ENCODE data around the gene SH3BGRL2.

The SH3BGRL2 gene

GRCh38 chr6:79627422-79627821, 3.7 kb upstream of the SH3BGRL2 start (continued):
- TF ChIP-seq PRDM2 (tag by site-specific recombination; IDR thresholded peaks at IDR 0.05; ENCODE audit: borderline replicate concordance) (no peak), SP7 (tag by site-specific recombination; IDR thresholded peaks at IDR 0.05) (no peak), ZNF112 (tag by site-specific recombination; IDR thresholded peaks at IDR 0.05) (no peak), ZNF114 (tag by site-specific recombination; IDR thresholded peaks at IDR 0.05) (no peak), MYNN (tag by site-specific recombination; IDR thresholded peaks at IDR 0.05; ENCODE audit: borderline replicate concordance) (no peak)

- Histone ChIP-seq H3K4me3 (ENCODE audit: low read depth, low read length) (no peak overlapping the region), H3K27ac (ENCODE audit: extremely low read depth, low read depth, low read length) (no peak overlapping the region), H3K4me1 (ENCODE audit: control insufficient read depth, insufficient read depth, low read length) (no peaks in the 10 kb centered on the region), H3K36me3 (ENCODE audit: control insufficient read depth in 2 of 2, insufficient read depth in 1 of 2, low read length in 2 of 2) (no peaks in the 10 kb centered on the region), H3K9me3 (ENCODE audit: control insufficient read depth, insufficient read depth, low read depth, low read length) (no peaks in the 10 kb centered on the region)
- POLR2A ChIA-PET = interaction anchor here (1.0 kb wide), 1 partner anchor 91 kb away, joined by 3 read pairs; the partner anchor contains the start of gene LCA5
- TF ChIP-seq HOXC10 (CRISPR knock-in tag; IDR thresholded peaks at IDR 0.05) (no peak), ZNF121 (tag by site-specific recombination; IDR thresholded peaks at IDR 0.05) (no peak), ZNF184 (tag by site-specific recombination; IDR thresholded peaks at IDR 0.05) (no peak), ZBTB26 (tag by site-specific recombination; optimal IDR thresholded peaks at IDR 0.05) (no peak)
- CTCF ChIA-PET = interaction anchor here (0.6 to 0.8 kb wide), 2 partner anchors 65 to 204 kb away, joined by 3 to 4 read pairs; no protein-coding TSS in a partner anchor
Observed at GRCh38 chr6:79628466-79629288, 2.5 kb upstream of the SH3BGRL2 start.

- Histone ChIP-seq H3K9me3 (ENCODE audit: control insufficient read depth, insufficient read depth, low read depth, low read length) (no peaks in the 10 kb centered on the region), H3K4me1 (ENCODE audit: control insufficient read depth, insufficient read depth, low read length) (peaks cover 4% of the 10 kb centered on the region), H3K27ac (ENCODE audit: extremely low read depth, low read depth, low read length) (no peak overlapping the region; the same call in 1 of the 2 replicates), H3K36me3 (ENCODE audit: control insufficient read depth in 2 of 2, insufficient read depth in 1 of 2, low read length in 2 of 2) (no peaks in the 10 kb centered on the region), H3K4me3 (ENCODE audit: low read depth, low read length) (peak overlapping the region; percentile 77)
- no peak for TF ChIP-seq GLIS1 (tag by site-specific recombination; IDR thresholded peaks at IDR 0.05)
- no peak for TF ChIP-seq ZNF362 (tag by site-specific recombination; IDR thresholded peaks at IDR 0.05)
- no peak for TF ChIP-seq ZNF626 (tag by site-specific recombination; IDR thresholded peaks at IDR 0.05)
- peak; percentile 77 for TF ChIP-seq PRDM10 (tag by site-specific recombination; IDR thresholded peaks at IDR 0.05)
- TF ChIP-seq ZNF175 (tag by site-specific recombination; IDR thresholded peaks at IDR 0.05) = no peak
- TF ChIP-seq GLI2 (tag by site-specific recombination; IDR thresholded peaks at IDR 0.05; ENCODE audit: borderline replicate concordance, low read depth) = no peak
- peak; percentile 99; the same call in 1 of the 2 replicates for TF ChIP-seq ZNF449 (tag by site-specific recombination; IDR thresholded peaks at IDR 0.05)
- ChIA-PET POLR2A (interaction anchor here (0.6 to 2.2 kb wide), 19 partner anchors 8 to 552 kb away, joined by 3 to 15 read pairs (median 4); partner anchors contain the start of genes BCKDHB, LCA5 and PHIP), CTCF (interaction anchor here (1.1 to 2.2 kb wide), 3 partner anchors 10 to 86 kb away, joined by 4 to 8 read pairs (median 5); no protein-coding TSS in a partner anchor)
Observed at GRCh38 chr6:79630380-79630882, 698 bp upstream of the SH3BGRL2 start.
